H9 (cell line): ENCODE data around the gene DSP. TPM values are rescaled to one million over a fixed set of nuclear protein-coding genes. Genes with fewer than 3 reads are reported as not detected.

Experiments used
- DNase-seq: peaks from one replicate; pipeline ENCODE4 v3.0.0-alpha.2; 2017
- H2AFZ ChIP-seq: one replicate; pipeline ENCODE4 v1.6.1; 2013; ENCODE audit warnings: mild to moderate bottlenecking, low read length, control low read depth, moderate library complexity
- H2AK5ac ChIP-seq: 2 replicates; pipeline ENCODE4 v1.6.1; 2013; ENCODE audit warnings: low read length, control low read depth, mixed read lengths; ENCODE audit not compliant: insufficient read length
- H2BK120ac ChIP-seq: one replicate; pipeline ENCODE4 v1.6.1; 2013; ENCODE audit warnings: low read depth, mild to moderate bottlenecking, low read length, control low read depth, inconsistent platforms; ENCODE audit not compliant: poor library complexity, severe bottlenecking
- H2BK12ac ChIP-seq: 2 replicates; pipeline ENCODE4 v1.6.1; 2013; ENCODE audit warnings: low read length, control low read depth, mixed read lengths, low read depth; ENCODE audit not compliant: insufficient read length
- H2BK15ac ChIP-seq: 2 replicates; pipeline ENCODE4 v1.6.1; 2013; ENCODE audit warnings: low read depth, low read length, control low read depth
- H2BK20ac ChIP-seq: one replicate; pipeline ENCODE4 v1.6.1; 2013; ENCODE audit warnings: low read depth, mild to moderate bottlenecking, low read length, control low read depth, inconsistent platforms; ENCODE audit not compliant: poor library complexity, severe bottlenecking
- H2BK5ac ChIP-seq: 2 replicates; pipeline ENCODE4 v1.6.1; 2013; ENCODE audit warnings: low read length, control low read depth, mixed read lengths; ENCODE audit not compliant: insufficient read length
- H3K14ac ChIP-seq: 2 replicates; pipeline ENCODE4 v1.6.1; 2013; ENCODE audit warnings: low read length, control low read depth; ENCODE audit not compliant: insufficient read depth
- H3K18ac ChIP-seq: 2 replicates; pipeline ENCODE4 v1.6.1; 2013; ENCODE audit warnings: low read depth, mild to moderate bottlenecking, mixed read lengths, low read length, control low read depth; ENCODE audit not compliant: insufficient read length
- H3K23ac ChIP-seq: 2 replicates; pipeline ENCODE4 v1.6.1; 2013; ENCODE audit warnings: low read length, control low read depth, mixed read lengths, low read depth; ENCODE audit not compliant: insufficient read length
- H3K23me2 ChIP-seq: 2 replicates; pipeline ENCODE4 v1.6.1; 2013; ENCODE audit warnings: low read depth, mild to moderate bottlenecking, mixed read lengths, low read length, control low read depth; ENCODE audit not compliant: insufficient read length, poor library complexity, severe bottlenecking
- H3K27ac ChIP-seq: 2 replicates; pipeline ENCODE4 v1.5.1; 2013; ENCODE audit warnings: low read length, control low read depth, mixed read lengths, low read depth; ENCODE audit not compliant: insufficient read length
- H3K27me3 ChIP-seq: 2 replicates; pipeline ENCODE4 v1.6.1; 2013; ENCODE audit warnings: low read length, control low read depth, inconsistent platforms; ENCODE audit not compliant: insufficient read depth
- H3K4ac ChIP-seq: 2 replicates; pipeline ENCODE4 v1.6.1; 2013; ENCODE audit warnings: low read depth, mild to moderate bottlenecking, control low read depth, inconsistent platforms, low read length, moderate library complexity
- H3K4me1 ChIP-seq: 2 replicates; pipeline ENCODE4 v1.6.1; 2013; ENCODE audit warnings: low read length, control low read depth, inconsistent platforms; ENCODE audit not compliant: insufficient read depth
- H3K4me2 ChIP-seq: 2 replicates; pipeline ENCODE4 v1.6.1; 2013; ENCODE audit warnings: low read length, control low read depth, mixed read lengths; ENCODE audit not compliant: insufficient read length, insufficient read depth
- H3K56ac ChIP-seq: 2 replicates; pipeline ENCODE4 v1.6.1; 2013; ENCODE audit warnings: low read depth, mild to moderate bottlenecking, mixed read lengths, low read length, control low read depth; ENCODE audit not compliant: insufficient read length
- H3K79me1 ChIP-seq: 2 replicates; pipeline ENCODE4 v1.6.1; 2013; ENCODE audit warnings: low read depth, mild to moderate bottlenecking, moderate library complexity, low read length, control low read depth, inconsistent platforms; ENCODE audit not compliant: insufficient read depth, poor library complexity, severe bottlenecking
- H3K79me2 ChIP-seq: 2 replicates; pipeline ENCODE4 v1.6.1; 2013; ENCODE audit warnings: low read length, control low read depth, inconsistent platforms; ENCODE audit not compliant: insufficient read depth
- H3K9ac ChIP-seq: 2 replicates; pipeline ENCODE4 v1.6.1; 2013; ENCODE audit warnings: low read length, control low read depth, mixed read lengths; ENCODE audit not compliant: insufficient read length; ENCODE audit errors: extremely low read depth
- H3K9me3 ChIP-seq: one replicate; pipeline ENCODE4 v1.6.1; 2013; ENCODE audit warnings: low read depth, low read length, inconsistent platforms; ENCODE audit not compliant: control insufficient read depth
- H3T11ph ChIP-seq: one replicate; pipeline ENCODE4 v1.6.1; 2013; ENCODE audit warnings: mild to moderate bottlenecking, low read length, control low read depth, inconsistent platforms
- H4K20me1 ChIP-seq: one replicate; pipeline ENCODE4 v1.6.1; 2013; ENCODE audit not compliant: control insufficient read depth, insufficient read length, insufficient read depth
- H4K5ac ChIP-seq: 2 replicates; pipeline ENCODE4 v1.6.1; 2013; ENCODE audit warnings: low read depth, mild to moderate bottlenecking, mixed read lengths, low read length, control low read depth; ENCODE audit not compliant: insufficient read length
- H4K8ac ChIP-seq: replicated peaks from 2 replicates; pipeline ENCODE4 v1.6.1; 2013; ENCODE audit warnings: low read length, control low read depth, mixed read lengths, low read depth; ENCODE audit not compliant: insufficient read length
- H4K91ac ChIP-seq: 2 replicates; pipeline ENCODE4 v1.6.1; 2013; ENCODE audit warnings: low read depth, mild to moderate bottlenecking, moderate library complexity, mixed read lengths, low read length, control low read depth; ENCODE audit not compliant: insufficient read length
- H3K27ac Mint-ChIP-seq, 3 experiments: 2 replicates in 2 of 3; 3 replicates in 1 of 3; pipeline ENCODE4 v1.8.0; 2020 to 2021; ENCODE audit warnings: mixed read lengths in 3 of 3, mild to moderate bottlenecking in 1 of 3, moderate library complexity in 1 of 3
- H3K27me3 Mint-ChIP-seq: 2 replicates; pipeline ENCODE4 v1.8.0; 2021; ENCODE audit warnings: low read depth, mild to moderate bottlenecking, moderate library complexity, mixed read lengths
- H3K36me3 Mint-ChIP-seq, 3 experiments: 2 replicates in 2 of 3; 3 replicates in 1 of 3; pipeline ENCODE4 v1.8.0; 2020 to 2021; ENCODE audit warnings: low read depth in 3 of 3, mixed read lengths in 3 of 3; ENCODE audit not compliant: insufficient read depth in 1 of 3
- H3K4me1 Mint-ChIP-seq, 2 experiments: 2 replicates each; pipeline ENCODE4 v1.8.0; 2020; ENCODE audit warnings: mixed read lengths in 2 of 2
- H3K4me3 Mint-ChIP-seq, 2 experiments: 2 replicates in 1 of 2; 3 replicates in 1 of 2; pipeline ENCODE4 v1.8.0; 2020 to 2021; ENCODE audit warnings: mild to moderate bottlenecking in 2 of 2, mixed read lengths in 2 of 2, moderate library complexity in 1 of 2
- H3K9me3 Mint-ChIP-seq, 2 experiments: 2 replicates in 1 of 2; 3 replicates in 1 of 2; pipeline ENCODE4 v1.8.0; 2020; ENCODE audit warnings: mild to moderate bottlenecking in 2 of 2, mixed read lengths in 2 of 2, moderate library complexity in 1 of 2
- CTCF ChIP-seq: fragments of 200-600 bp; sonication (generic); conservative IDR thresholded peaks from 3 replicates; pipeline ENCODE4 v1.8.0; 2021; ENCODE audit warnings: antibody characterized with exemption, mild to moderate bottlenecking
- WGBS: extraction: QIAGEN DNeasy Blood & Tissue Kit; methylation state at CpG from one replicate; pipeline ENCODE4 v1.1.7; 2013; ENCODE audit warnings: missing lambda C conversion rate, low lambda C conversion rate, mixed read lengths; ENCODE audit not compliant: insufficient read length; ENCODE audit errors: extremely low coverage; 5-methylcytosine and 5-hydroxymethylcytosine counted together
- total RNA-seq: library from RNA; stranded (reverse); gene quantifications from 2 replicates; pipeline ENCODE4 v1.2.1, GENCODE V29; 2021

DSP gene
- total RNA-seq, 1 experiment from 2014 or later = 48.9 TPM

- Histone ChIP-seq H3K23me2 (no peaks in the 10 kb centered on the region), H2BK20ac (no peak overlapping the region), H2AFZ (no peak overlapping the region), H4K20me1 (no peaks in the 10 kb centered on the region), H2BK12ac (no peak overlapping the region), H3K4me1 (no peaks in the 10 kb centered on the region), H3K9ac (no peak overlapping the region), H3K27ac (no peak overlapping the region), H3K79me2 (no peaks in the 10 kb centered on the region), H3K79me1 (no peaks in the 10 kb centered on the region), H4K91ac (no peak overlapping the region), H3K23ac (no peak overlapping the region), H3K14ac (no peak overlapping the region), H3K4me2 (no peak overlapping the region), H2BK120ac (no peak overlapping the region), H3K27me3 (no peaks in the 10 kb centered on the region), H4K5ac (no peak overlapping the region), H4K8ac (no peak overlapping the region), H2BK5ac (no peak overlapping the region), H2BK15ac (no peak overlapping the region), H3K18ac (no peak overlapping the region), H3K9me3 (no peaks in the 10 kb centered on the region), H2AK5ac (no peak overlapping the region), H3K4ac (no peak overlapping the region), H3T11ph (no peak overlapping the region), H3K56ac (no peak overlapping the region)
- DNase-seq = no peak
- TF ChIP-seq CTCF = no peak
- H3K9me3 Mint-ChIP-seq = no peaks in the 10 kb centered on the region
- peak overlapping the region in 2 of 3 experiments; percentile 30 to 42; a peak in 4 of 7 replicates for H3K27ac Mint-ChIP-seq
- no peaks in the 10 kb centered on the region for H3K27me3 Mint-ChIP-seq
- peaks cover 4 to 5% of the 10 kb centered on the region in 2 experiments; a peak in 3 of 4 replicates for H3K4me1 Mint-ChIP-seq
- no CpG with 5 or more reads among the region's 4 CpGs for WGBS
- H3K36me3 Mint-ChIP-seq = peaks cover 30 to 80% (median 75%) of the 10 kb centered on the region in 3 experiments; a peak in 6 of 7 replicates
- H3K4me3 Mint-ChIP-seq = no peak overlapping the region
These were observed 62.5 kb downstream of the DSP start for GRCh38 chr6:7604003-7604402.
